Adrenal gland (tissue), 12 donors: Measurements from ENCODE around the gene TAS2R31. TPM values are rescaled to one million over a fixed set of nuclear protein-coding genes. Genes with fewer than 3 reads are reported as not detected.

Experiments
- DNase-seq, 7 donors: peaks; one replicate each; pipeline ENCODE4 v3.0.0-alpha.2; 2019 to 2020
- H3K27ac ChIP-seq, 5 donors: fragments of 200-600 bp; sonication (generic) in 4 of 5; 1 replicate in 3 of 5; 2 replicates in 2 of 5; pipeline versions ENCODE4 v1.5.1 to v1.8.0; 2016 to 2020; ENCODE audit warnings: mild to moderate bottlenecking in 1 of 5
- H3K27me3 ChIP-seq: fragments of 200-600 bp; 2 replicates; pipeline ENCODE4 v1.8.0; 2021
- H3K36me3 ChIP-seq, 2 donors: fragments of 200-600 bp; replicated peaks in 1 of 2; 1 replicate in 1 of 2; 2 replicates in 1 of 2; pipeline versions ENCODE4 v1.5.1 to v1.8.0; 2018 to 2022
- H3K4me1 ChIP-seq, 2 donors: fragments of 200-600 bp; replicated peaks in 1 of 2; 1 replicate in 1 of 2; 2 replicates in 1 of 2; pipeline versions ENCODE4 v1.5.1 to v1.8.0; 2018 to 2021
- H3K4me3 ChIP-seq, 4 donors: fragments of 200-600 bp; sonication (generic) in 3 of 4; one replicate each; pipeline ENCODE4 v1.5.1; 2016 to 2018
- H3K9me3 ChIP-seq, 3 donors: fragments of 200-600 bp; sonication (generic) in 1 of 3; replicated peaks in 1 of 3; 1 replicate in 2 of 3; 2 replicates in 1 of 3; pipeline versions ENCODE4 v1.5.1 to v1.8.0; 2016 to 2021
- POLR2A ChIP-seq, 2 donors: fragments of 450-650 bp; IDR thresholded peaks; one replicate each; pipeline ENCODE4 v1.6.1; 2017; ENCODE audit warnings: antibody characterized with exemption in 2 of 2, mild to moderate bottlenecking in 2 of 2, moderate library complexity in 1 of 2
- WGBS, 4 donors: extraction: QIAGEN DNeasy Blood & Tissue Kit in 2 of 4; methylation state at CpG; one replicate each; pipeline versions ENCODE4 v1.1.5 to v1.1.7; 2013 to 2017; 5-methylcytosine and 5-hydroxymethylcytosine counted together
- intact Hi-C, 2 donors: fragments of 100-400 bp; cut with DNase I; formaldehyde crosslinking; loops; one replicate each; pipeline versions ENCODE4 v1.14.1 to v1.15.0; 2022 to 2023
- polyA plus RNA-seq, 3 donors: library from polyadenylated mRNA; stranded (reverse); fragments of 200-250 nt in 2 of 3; fragments of 350-450 nt in 1 of 3; fragmentation: Illumina TruSeq in 1 of 3; extraction: RNeasy Lipid Tissue Mini Kit (QIAGEN cat#74804) in 1 of 3; gene quantifications; one replicate each; pipeline ENCODE4 v1.2.3, GENCODE V29; 2013 to 2014
- total RNA-seq, 9 donors: library from RNA; depleted of rRNA in 4 of 9; stranded (reverse); fragments of >200 nt in 4 of 9; fragments of 120-200 nt in 1 of 9; fragmentation: NEBNext Ultra II Directional in 1 of 9; extraction: Animal tissue kit (Norgen Biotek cat#: 25700) in 1 of 9; gene quantifications; one replicate each; pipeline versions ENCODE4 v1.1.0 to v1.2.4, GENCODE V29; 2013 to 2023
- TF ChIP-seq, protein P1 (sequence below), 6 experiments: fragments of 450-650 bp in 4 of 6; fragments of 200-600 bp in 2 of 6; sonication (generic) in 1 of 6; IDR thresholded peaks; 1 replicate in 5 of 6; 2 replicates in 1 of 6; pipeline versions ENCODE4 v1.5.1 to v1.8.0; 2016 to 2021; ENCODE audit warnings: antibody characterized with exemption in 6 of 6, mild to moderate bottlenecking in 2 of 6, moderate library complexity in 1 of 6
- donor health status: healthy with polysubstance abuse.
- donor health status: Bipolar disorder and iron deficiency.
- donor health status: DM: yes; HTN: yes; CAD: no.
- donor health status: DM: no; HTN: no; CAD: no.
- donor health status: DM: no; HTN: no; CAD: no.
- donor health status: DM: yes; HTN: yes; CAD: no.

TAS2R31 gene
- total and polyA plus RNA-seq, 12 donors, result 0.20 to 28.5 (median 2.5) TPM; not detected in 1

DNA sequence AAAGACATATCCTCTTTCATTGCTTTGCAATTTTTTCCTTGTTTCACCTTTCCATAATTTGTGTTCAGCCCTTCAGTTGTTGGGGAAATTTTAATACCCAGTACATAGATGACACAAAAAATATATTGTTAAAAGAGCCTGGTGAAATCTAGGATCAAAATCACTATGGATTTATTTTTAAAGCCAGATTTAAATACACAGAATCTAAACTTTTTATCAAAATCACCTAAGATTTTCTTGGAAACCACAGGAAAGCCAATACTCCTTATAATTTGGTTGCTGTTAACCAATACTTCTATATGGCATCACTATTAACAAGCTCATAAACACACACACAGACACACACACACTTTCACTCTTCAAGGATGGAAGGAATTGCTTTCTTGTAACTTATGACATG lies 33.0 kb downstream of the TAS2R31 start, which contains the start of gene TAS2R20:
TAS2R20 (minus strand) TSS at position 101 of the 400 bp plus-strand sequence. CDS start 429 bp downstream, outside the sequence.
- Histone ChIP-seq H3K27ac (no peak within 1 kb of the TSS), H3K36me3 (no peaks in the 10 kb centered on the region), H3K9me3 (peaks cover 0 to 12% (median 0%) of the 10 kb centered on the region in 3 donors), H3K4me1 (no peaks in the 10 kb centered on the region), H3K4me3 (no peak within 1 kb of the TSS), H3K27me3 (no peaks in the 10 kb centered on the region)
- intact Hi-C loops, result no loop called here
- DNase-seq, result no peak
- TF ChIP-seq, protein P1, sequence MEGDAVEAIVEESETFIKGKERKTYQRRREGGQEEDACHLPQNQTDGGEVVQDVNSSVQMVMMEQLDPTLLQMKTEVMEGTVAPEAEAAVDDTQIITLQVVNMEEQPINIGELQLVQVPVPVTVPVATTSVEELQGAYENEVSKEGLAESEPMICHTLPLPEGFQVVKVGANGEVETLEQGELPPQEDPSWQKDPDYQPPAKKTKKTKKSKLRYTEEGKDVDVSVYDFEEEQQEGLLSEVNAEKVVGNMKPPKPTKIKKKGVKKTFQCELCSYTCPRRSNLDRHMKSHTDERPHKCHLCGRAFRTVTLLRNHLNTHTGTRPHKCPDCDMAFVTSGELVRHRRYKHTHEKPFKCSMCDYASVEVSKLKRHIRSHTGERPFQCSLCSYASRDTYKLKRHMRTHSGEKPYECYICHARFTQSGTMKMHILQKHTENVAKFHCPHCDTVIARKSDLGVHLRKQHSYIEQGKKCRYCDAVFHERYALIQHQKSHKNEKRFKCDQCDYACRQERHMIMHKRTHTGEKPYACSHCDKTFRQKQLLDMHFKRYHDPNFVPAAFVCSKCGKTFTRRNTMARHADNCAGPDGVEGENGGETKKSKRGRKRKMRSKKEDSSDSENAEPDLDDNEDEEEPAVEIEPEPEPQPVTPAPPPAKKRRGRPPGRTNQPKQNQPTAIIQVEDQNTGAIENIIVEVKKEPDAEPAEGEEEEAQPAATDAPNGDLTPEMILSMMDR (IDR thresholded peaks at IDR 0.05), result no peak
- no peak for TF ChIP-seq POLR2A (IDR thresholded peaks at IDR 0.05)

DNA sequence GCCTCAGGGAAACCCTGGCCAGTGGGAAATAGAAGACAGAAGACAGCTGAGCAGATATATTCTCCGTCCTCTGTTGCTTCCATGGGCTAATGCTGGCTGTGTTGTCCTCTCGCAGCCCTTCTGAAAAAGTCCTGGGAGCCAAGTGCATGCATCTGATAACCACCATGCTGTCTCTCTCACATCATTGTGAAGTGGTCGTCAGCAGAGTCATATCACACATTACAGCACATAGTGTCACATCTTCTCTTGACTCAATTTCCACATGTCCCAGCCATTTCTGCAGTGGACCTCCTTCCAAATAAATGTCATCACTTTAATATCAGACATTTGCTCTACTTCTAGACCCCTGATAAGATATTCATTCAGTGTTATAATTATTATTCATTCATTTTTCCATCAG lies 36.9 kb downstream of the TAS2R31 start:
- H3K9me3 ChIP-seq, result no peaks in the 10 kb centered on the region
- WGBS, 4 donors, result 94 to 100% (median 97%) methylated on average over 3 of the region's 3 CpGs
- no peaks in the 10 kb centered on the region for H3K36me3 ChIP-seq
- H3K4me3 ChIP-seq, result no peak overlapping the region
- no peak for DNase-seq
- H3K27me3 ChIP-seq, result no peaks in the 10 kb centered on the region
- H3K27ac ChIP-seq, result no peak overlapping the region
- H3K4me1 ChIP-seq, result no peaks in the 10 kb centered on the region
- intact Hi-C loops, result no loop called here
- TF ChIP-seq, protein P1 (IDR thresholded peaks at IDR 0.05), result no peak
- no peak for TF ChIP-seq POLR2A (IDR thresholded peaks at IDR 0.05)

- no peaks in the 10 kb centered on the region for H3K36me3 ChIP-seq
- no peak overlapping the region for H3K4me3 ChIP-seq
- no peak overlapping the region for H3K27ac ChIP-seq
- TF ChIP-seq POLR2A (IDR thresholded peaks at IDR 0.05), result no peak
- TF ChIP-seq, protein P1 (IDR thresholded peaks at IDR 0.05), result no peak
- WGBS, 4 donors, result 94 to 100% (median 97%) methylated on average over 2 of the region's 2 CpGs
- no peak for DNase-seq
- intact Hi-C loops, result no loop called here
- H3K27me3 ChIP-seq, result no peaks in the 10 kb centered on the region
- H3K4me1 ChIP-seq, result no peaks in the 10 kb centered on the region
- no peaks in the 10 kb centered on the region for H3K9me3 ChIP-seq
Observed at GRCh38 chr12:10989107-10989506, 42.1 kb downstream of the TAS2R31 start.

- Histone ChIP-seq H3K27me3 (no peaks in the 10 kb centered on the region), H3K36me3 (no peaks in the 10 kb centered on the region), H3K9me3 (no peaks in the 10 kb centered on the region), H3K27ac (no peak within 1 kb of the TSS), H3K4me3 (no peak within 1 kb of the TSS), H3K4me1 (no peaks in the 10 kb centered on the region)
- no peak for DNase-seq
- 42 to 48% (median 46%) methylated on average over 2 of the region's 2 CpGs for WGBS, 4 donors
- intact Hi-C loops, result no loop called here
- TF ChIP-seq, protein P1 (IDR thresholded peaks at IDR 0.05), result no peak
- no peak for TF ChIP-seq POLR2A (IDR thresholded peaks at IDR 0.05)
Observed at GRCh38 chr12:10986812-10987211, 44.4 kb downstream of the TAS2R31 start, which contains the start of gene TAS2R50. Gene TAS2R50 (minus strand): TSS chr12:10986912. CDS start chr12:10986860, 52 bp downstream.
